SKM-1 (cell line): ENCODE measurements around the gene KCP.

Experiments used
- DNase-seq: peaks from one replicate; lab custom pipeline; 2025; ENCODE audit not compliant: unreplicated experiment; lab: John Stamatoyannopoulos, UW

Gene KCP

GRCh38 chr7:128860158-128861073 is 50.1 kb downstream of the KCP start:
- no peak for DNase-seq

GRCh38 chr7:128859232-128860157 is 51.0 kb downstream of the KCP start:
- no peak for DNase-seq

GRCh38 chr7:128858380-128859231 is 51.9 kb downstream of the KCP start:
- no peak for DNase-seq

- DNase-seq, result no peak
These were observed 54.3 kb downstream of the KCP start for GRCh38 chr7:128856001-128856718.

GRCh38 chr7:128855559-128855958 is 55.0 kb downstream of the KCP start:
- no peak for DNase-seq

GRCh38 chr7:128854396-128854795 is 56.1 kb downstream of the KCP start:
- DNase-seq, result no peak

GRCh38 chr7:128853799-128854198 is 56.7 kb downstream of the KCP start:
- DNase-seq, result no peak

GRCh38 chr7:128852537-128853254 is 57.8 kb downstream of the KCP start:
- DNase-seq, result no peak

GRCh38 chr7:128849804-128850490 is 60.6 kb downstream of the KCP start:
- no peak for DNase-seq

- no peak for DNase-seq
These were observed 61.4 kb downstream of the KCP start for GRCh38 chr7:128849156-128849515.

- DNase-seq, result no peak
These were observed 62.0 kb downstream of the KCP start for GRCh38 chr7:128848289-128849155.

- DNase-seq, result no peak
These were observed 62.7 kb downstream of the KCP start for GRCh38 chr7:128847721-128848211.

- DNase-seq, result no peak
These were observed 63.6 kb downstream of the KCP start for GRCh38 chr7:128846781-128847444.

- DNase-seq, result no peak
These were observed 64.5 kb downstream of the KCP start for GRCh38 chr7:128845987-128846386.

GRCh38 chr7:128845475-128845874 is 65.0 kb downstream of the KCP start:
- DNase-seq, result no peak

- no peak for DNase-seq
These were observed 65.7 kb downstream of the KCP start for GRCh38 chr7:128844777-128845311.

GRCh38 chr7:128843938-128844621 is 66.4 kb downstream of the KCP start:
- no peak for DNase-seq
